Lower lobe of right lung (tissue), 2 donors: ENCODE data around the gene KCNC1. TPM values are rescaled to one million over a fixed set of nuclear protein-coding genes. Genes with fewer than 3 reads are reported as not detected.

ENCODE experiments used
- ATAC-seq, 2 donors: fragments of 200-7000 bp; cut with Tn5 transposase; one replicate each; pipeline ENCODE4 v1.9.1; 2020 to 2022; ENCODE audit warnings: mild to moderate bottlenecking in 2 of 2, moderate library complexity in 2 of 2
- DNase-seq: peaks from one replicate; pipeline ENCODE4 v3.0.0-alpha.2; 2020
- H3K27ac ChIP-seq: fragments of 200-600 bp; one replicate; pipeline ENCODE4 v1.8.0; 2022
- H3K27me3 ChIP-seq: fragments of 200-600 bp; one replicate; pipeline ENCODE4 v1.8.0; 2022; ENCODE audit warnings: low read depth
- H3K36me3 ChIP-seq: fragments of 200-600 bp; one replicate; pipeline ENCODE4 v1.8.0; 2022; ENCODE audit warnings: mild to moderate bottlenecking
- H3K4me1 ChIP-seq: fragments of 200-600 bp; one replicate; pipeline ENCODE4 v1.8.0; 2022
- H3K4me3 ChIP-seq: fragments of 200-600 bp; one replicate; pipeline ENCODE4 v1.8.0; 2022; ENCODE audit warnings: mild to moderate bottlenecking
- H3K9me3 ChIP-seq: fragments of 200-600 bp; one replicate; pipeline ENCODE4 v1.8.0; 2022
- CTCF ChIP-seq: fragments of 200-600 bp; IDR thresholded peaks from one replicate; pipeline ENCODE4 v1.8.0; 2022; ENCODE audit warnings: antibody characterized with exemption, mild to moderate bottlenecking
- intact Hi-C: fragments of 100-400 bp; cut with DNase I; formaldehyde crosslinking; loops from one replicate; pipeline ENCODE4 v1.11.0; 2022
- total RNA-seq: library from RNA; stranded (reverse); fragmentation: NEBNext Ultra II Directional; extraction: Animal tissue kit (Norgen Biotek cat#: 25700); gene quantifications from one replicate; pipeline ENCODE4 v1.2.1, GENCODE V29; 2021
- donor health status: DM: no; HTN: yes; CAD: no; lungs with severe emphysema.

Gene KCNC1
- total RNA-seq, 1 donor from 2014 or later = not detected

GRCh38 chr11:17707830-17708229, 26.8 kb upstream of the KCNC1 start:
- no peak for DNase-seq
- intact Hi-C loops = no loop called here
- Histone ChIP-seq H3K4me3 (no peak overlapping the region), H3K27ac (no peak overlapping the region), H3K27me3 (peaks cover 16% of the 10 kb centered on the region), H3K36me3 (no peaks in the 10 kb centered on the region), H3K4me1 (no peaks in the 10 kb centered on the region), H3K9me3 (no peaks in the 10 kb centered on the region)
- no peak for TF ChIP-seq CTCF
- ATAC-seq = no peak

- no peak for DNase-seq
- no peak for ATAC-seq
- no peaks in the 10 kb centered on the region for H3K36me3 ChIP-seq
- no peak for TF ChIP-seq CTCF
- no peak overlapping the region for H3K27ac ChIP-seq
- H3K4me3 ChIP-seq = no peak overlapping the region
- intact Hi-C loops = no loop called here
- no peaks in the 10 kb centered on the region for H3K4me1 ChIP-seq
- peaks cover 31% of the 10 kb centered on the region for H3K27me3 ChIP-seq
- no peaks in the 10 kb centered on the region for H3K9me3 ChIP-seq
These were observed 22.7 kb upstream of the KCNC1 start for GRCh38 chr11:17711836-17712235.

GRCh38 chr11:17713851-17714250, 20.7 kb upstream of the KCNC1 start:
- intact Hi-C loops = no loop called here
- Histone ChIP-seq H3K9me3 (no peaks in the 10 kb centered on the region), H3K4me3 (no peak overlapping the region), H3K27me3 (peaks cover 48% of the 10 kb centered on the region), H3K4me1 (no peaks in the 10 kb centered on the region), H3K27ac (no peak overlapping the region), H3K36me3 (no peaks in the 10 kb centered on the region)
- DNase-seq = no peak
- TF ChIP-seq CTCF = no peak
- no peak for ATAC-seq

GRCh38 chr11:17714356-17714854, 20.2 kb upstream of the KCNC1 start:
- DNase-seq (no peak), ATAC-seq (peak in 1 of 2 donors; percentile 29)
- Histone ChIP-seq H3K27me3 (peaks cover 53% of the 10 kb centered on the region), H3K36me3 (no peaks in the 10 kb centered on the region), H3K4me1 (no peaks in the 10 kb centered on the region), H3K4me3 (no peak overlapping the region), H3K9me3 (no peaks in the 10 kb centered on the region), H3K27ac (no peak overlapping the region)
- TF ChIP-seq CTCF = no peak
- intact Hi-C loops = no loop called here

GRCh38 chr11:17714870-17715269, 19.7 kb upstream of the KCNC1 start:
- no peaks in the 10 kb centered on the region for H3K9me3 ChIP-seq
- DNase-seq (no peak), ATAC-seq (no peak)
- H3K27me3 ChIP-seq = peaks cover 57% of the 10 kb centered on the region
- intact Hi-C loops = no loop called here
- no peaks in the 10 kb centered on the region for H3K36me3 ChIP-seq
- no peaks in the 10 kb centered on the region for H3K4me1 ChIP-seq
- no peak overlapping the region for H3K27ac ChIP-seq
- no peak overlapping the region for H3K4me3 ChIP-seq
- TF ChIP-seq CTCF = no peak

- H3K27ac ChIP-seq = no peak overlapping the region
- DNase-seq (no peak), ATAC-seq (no peak)
- H3K9me3 ChIP-seq = no peaks in the 10 kb centered on the region
- peaks cover 67% of the 10 kb centered on the region for H3K27me3 ChIP-seq
- no peak for TF ChIP-seq CTCF
- no peak overlapping the region for H3K4me3 ChIP-seq
- intact Hi-C loops = no loop called here
- no peaks in the 10 kb centered on the region for H3K36me3 ChIP-seq
- H3K4me1 ChIP-seq = no peaks in the 10 kb centered on the region
These were observed 17.8 kb upstream of the KCNC1 start for GRCh38 chr11:17716807-17717206.
